ENCODE data around the gene KIF4A. TPM values are rescaled to one million over a fixed set of nuclear protein-coding genes. Genes with fewer than 3 reads are reported as not detected.
A peak's percentile ranks its signal among the peaks of the same experiment; 100 is the strongest.

KIF4A gene
- total RNA-seq, 1 experiment from 2014 or later = 40.3 TPM

GRCh38 chrX:70253377-70254062 is 36.4 kb upstream of the KIF4A start:
- Histone ChIP-seq H3K9ac (ENCODE audit: low read length) (peak overlapping the region; percentile 17; the same call in 1 of the 2 replicates), H3K4me2 (ENCODE audit: low read length) (peak overlapping the region; percentile 66), H3K27ac (ENCODE audit: low read depth, low read length) (peak overlapping the region; percentile 71), H3K27me3 (ENCODE audit: insufficient read depth, low read length) (no peaks in the 10 kb centered on the region), H3K36me3 (ENCODE audit: control insufficient read depth in 1 of 2, insufficient read depth in 2 of 2, low read length in 2 of 2) (no peaks in the 10 kb centered on the region), H3K4me3 (replicated peaks in 1 of 2; ENCODE audit: low read depth in 1 of 2, low read length in 2 of 2) (peak overlapping the region in 1 of 2 experiments; percentile 13; a peak in 1 of 4 replicates), H3K79me2 (ENCODE audit: insufficient read depth, low read length) (no peaks in the 10 kb centered on the region), H3K9me3 (ENCODE audit: control insufficient read depth in 1 of 2, insufficient read depth in 1 of 2, low read depth in 1 of 2, low read length in 2 of 2) (no peaks in the 10 kb centered on the region), H3K4me1 (ENCODE audit: control insufficient read depth in 1 of 2, insufficient read depth in 2 of 2, low read length in 2 of 2) (peaks cover 16 to 46% of the 10 kb centered on the region in 2 experiments), H2AFZ (ENCODE audit: low read depth, low read length, poor library complexity, severe bottlenecking) (peak overlapping the region; percentile 33), H3K9me2 (ENCODE audit: insufficient read depth) (no peaks in the 10 kb centered on the region), H4K20me1 (ENCODE audit: insufficient read depth) (no peaks in the 10 kb centered on the region)
- ChIA-PET RAD21 (ENCODE audit: low non-redundant PET in 1 of 2, low total read pairs in 2 of 2, uncharacterized antibody in 2 of 2, unreplicated experiment in 2 of 2) (no interaction called here), POLR2A (interaction anchor here (1.0 kb wide), 1 partner anchor 9 kb away, joined by 3 read pairs; no protein-coding TSS in a partner anchor), CTCF (interaction anchor here (1.4 kb wide), 1 partner anchor 9 kb away, joined by 6 read pairs; no protein-coding TSS in a partner anchor)
- ATAC-seq = peak; percentile 51
- TF ChIP-seq CEBPB (IDR thresholded peaks at IDR 0.05; ENCODE audit: low read depth) (peak; percentile 70), CTCF (IDR thresholded peaks at IDR 0.05 in 2 of 3, conservative IDR thresholded peaks at IDR 0.05 in 1 of 3; ENCODE audit: borderline replicate concordance in 1 of 3, insufficient read depth in 1 of 3, low read depth in 2 of 3, low read length in 2 of 3) (no peak), JUND (IDR thresholded peaks at IDR 0.05) (peak; percentile 73), SP1 (IDR thresholded peaks at IDR 0.05; ENCODE audit: low read depth) (peak; percentile 41; the same call in 1 of the 2 replicates), FOSL1 (IDR thresholded peaks at IDR 0.05; ENCODE audit: low read depth) (peak; percentile 81), ATF3 (IDR thresholded peaks at IDR 0.05) (peak; percentile 25; the same call in 1 of the 2 replicates)
- intact Hi-C loops (cut with micrococcal nuclease) = no loop called here
- peak; percentile 39 for DNase-seq (ENCODE audit: low read depth, low spot score)
- BruUV-seq (replicated peaks) = no TSS peak

All from HCT116 (cell line).